GM12801 (cell line): ENCODE measurements around the gene TNFSF13.

ENCODE experiments used
- TF ChIP-seq, protein P1 (sequence below): IDR thresholded peaks from one replicate; pipeline ENCODE4 v1.5.1; 2011; ENCODE audit warnings: control low read depth; ENCODE audit not compliant: insufficient read length; ENCODE audit errors: extremely low read depth

The TNFSF13 gene

DNA sequence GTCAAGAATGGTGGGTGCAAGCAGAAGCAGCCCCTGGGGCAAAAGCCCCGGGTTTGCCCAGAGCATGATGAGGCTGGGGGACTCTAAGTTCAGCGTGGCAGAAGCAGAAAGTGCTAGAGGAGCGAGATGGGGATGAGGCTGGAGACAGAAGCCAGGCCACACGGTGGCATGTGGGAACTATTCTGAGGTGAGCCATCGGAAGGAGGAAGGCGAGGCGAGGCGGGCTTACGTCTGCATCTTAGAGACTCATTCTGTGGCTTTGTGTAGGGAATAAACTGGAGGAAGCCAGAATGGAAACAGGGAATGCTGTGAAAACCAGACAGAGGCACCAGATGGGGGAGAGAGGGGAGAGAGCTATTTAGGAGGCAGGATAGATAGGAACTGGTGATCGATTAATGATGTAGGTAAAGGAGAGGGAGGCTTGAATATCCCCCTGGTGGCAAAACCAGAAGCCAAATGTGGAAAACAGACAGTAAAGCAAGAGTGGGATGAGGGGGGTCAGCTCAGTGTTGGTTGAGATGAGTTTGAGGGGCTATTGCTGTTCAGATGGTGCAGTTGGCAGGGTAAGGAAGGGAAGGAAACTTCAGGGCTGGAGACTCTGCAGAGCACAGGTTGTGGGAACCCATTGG is 3.1 kb upstream of the TNFSF13 start:
- TF ChIP-seq, protein P1, sequence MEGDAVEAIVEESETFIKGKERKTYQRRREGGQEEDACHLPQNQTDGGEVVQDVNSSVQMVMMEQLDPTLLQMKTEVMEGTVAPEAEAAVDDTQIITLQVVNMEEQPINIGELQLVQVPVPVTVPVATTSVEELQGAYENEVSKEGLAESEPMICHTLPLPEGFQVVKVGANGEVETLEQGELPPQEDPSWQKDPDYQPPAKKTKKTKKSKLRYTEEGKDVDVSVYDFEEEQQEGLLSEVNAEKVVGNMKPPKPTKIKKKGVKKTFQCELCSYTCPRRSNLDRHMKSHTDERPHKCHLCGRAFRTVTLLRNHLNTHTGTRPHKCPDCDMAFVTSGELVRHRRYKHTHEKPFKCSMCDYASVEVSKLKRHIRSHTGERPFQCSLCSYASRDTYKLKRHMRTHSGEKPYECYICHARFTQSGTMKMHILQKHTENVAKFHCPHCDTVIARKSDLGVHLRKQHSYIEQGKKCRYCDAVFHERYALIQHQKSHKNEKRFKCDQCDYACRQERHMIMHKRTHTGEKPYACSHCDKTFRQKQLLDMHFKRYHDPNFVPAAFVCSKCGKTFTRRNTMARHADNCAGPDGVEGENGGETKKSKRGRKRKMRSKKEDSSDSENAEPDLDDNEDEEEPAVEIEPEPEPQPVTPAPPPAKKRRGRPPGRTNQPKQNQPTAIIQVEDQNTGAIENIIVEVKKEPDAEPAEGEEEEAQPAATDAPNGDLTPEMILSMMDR = no peak

DNA sequence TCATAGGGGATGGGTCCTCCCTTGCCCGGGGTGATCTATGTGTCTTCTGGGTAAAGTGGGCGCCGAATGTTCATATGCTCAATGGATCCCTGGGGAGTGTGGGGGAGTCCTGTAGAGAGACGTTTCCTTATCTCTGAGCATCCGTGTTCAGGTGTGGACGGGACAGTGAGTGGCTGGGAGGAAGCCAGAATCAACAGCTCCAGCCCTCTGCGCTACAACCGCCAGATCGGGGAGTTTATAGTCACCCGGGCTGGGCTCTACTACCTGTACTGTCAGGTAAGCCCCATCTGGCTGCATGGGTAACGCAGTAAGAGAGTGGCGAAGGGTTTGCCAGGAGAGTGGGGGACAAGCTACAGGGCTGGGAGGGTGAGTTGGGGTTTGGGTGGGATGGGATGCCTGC is 1.9 kb upstream of the TNFSF13 start:
- TF ChIP-seq, protein P1 = no peak

DNA sequence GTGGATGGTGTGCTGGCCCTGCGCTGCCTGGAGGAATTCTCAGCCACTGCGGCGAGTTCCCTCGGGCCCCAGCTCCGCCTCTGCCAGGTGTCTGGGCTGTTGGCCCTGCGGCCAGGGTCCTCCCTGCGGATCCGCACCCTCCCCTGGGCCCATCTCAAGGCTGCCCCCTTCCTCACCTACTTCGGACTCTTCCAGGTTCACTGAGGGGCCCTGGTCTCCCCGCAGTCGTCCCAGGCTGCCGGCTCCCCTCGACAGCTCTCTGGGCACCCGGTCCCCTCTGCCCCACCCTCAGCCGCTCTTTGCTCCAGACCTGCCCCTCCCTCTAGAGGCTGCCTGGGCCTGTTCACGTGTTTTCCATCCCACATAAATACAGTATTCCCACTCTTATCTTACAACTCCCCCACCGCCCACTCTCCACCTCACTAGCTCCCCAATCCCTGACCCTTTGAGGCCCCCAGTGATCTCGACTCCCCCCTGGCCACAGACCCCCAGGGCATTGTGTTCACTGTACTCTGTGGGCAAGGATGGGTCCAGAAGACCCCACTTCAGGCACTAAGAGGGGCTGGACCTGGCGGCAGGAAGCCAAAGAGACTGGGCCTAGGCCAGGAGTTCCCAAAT is 1.3 kb upstream of the TNFSF13 start:
- TF ChIP-seq, protein P1 = no peak

DNA sequence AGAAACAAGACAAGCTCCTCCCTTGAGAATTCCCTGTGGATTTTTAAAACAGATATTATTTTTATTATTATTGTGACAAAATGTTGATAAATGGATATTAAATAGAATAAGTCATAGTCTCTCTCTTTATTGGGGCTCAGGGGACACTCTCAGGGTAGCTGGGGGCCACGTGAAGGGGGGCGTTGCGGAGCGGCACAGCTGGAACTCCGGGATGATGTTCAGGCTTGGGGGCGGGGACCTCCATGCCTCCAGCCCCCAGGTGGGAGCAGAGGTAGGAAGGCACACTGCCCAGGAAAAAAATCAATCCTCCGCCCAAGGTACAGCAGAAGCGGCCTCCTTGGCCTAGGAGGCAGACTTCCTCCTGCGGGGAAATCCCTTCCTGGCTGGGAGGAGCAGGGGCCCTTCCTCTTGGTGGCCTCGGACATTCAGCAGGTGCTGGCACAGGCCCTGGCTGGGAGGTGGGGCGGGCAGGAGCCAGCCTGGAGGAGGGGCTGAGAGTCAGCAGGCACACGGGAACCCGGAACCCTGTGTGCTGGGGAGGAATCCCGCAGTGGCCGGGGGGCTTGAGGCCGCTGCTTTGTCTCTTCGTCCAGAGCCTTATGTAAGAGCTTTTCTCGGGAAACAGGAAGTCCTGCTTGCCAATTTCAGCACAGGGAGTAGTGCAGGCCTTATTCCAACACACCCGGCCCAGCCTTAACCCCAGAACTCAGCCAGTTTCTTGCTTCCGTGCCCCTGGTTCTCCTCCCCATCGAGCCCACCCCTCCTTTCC is 591 bp upstream of the TNFSF13 start:
- TF ChIP-seq, protein P1 = no peak

DNA sequence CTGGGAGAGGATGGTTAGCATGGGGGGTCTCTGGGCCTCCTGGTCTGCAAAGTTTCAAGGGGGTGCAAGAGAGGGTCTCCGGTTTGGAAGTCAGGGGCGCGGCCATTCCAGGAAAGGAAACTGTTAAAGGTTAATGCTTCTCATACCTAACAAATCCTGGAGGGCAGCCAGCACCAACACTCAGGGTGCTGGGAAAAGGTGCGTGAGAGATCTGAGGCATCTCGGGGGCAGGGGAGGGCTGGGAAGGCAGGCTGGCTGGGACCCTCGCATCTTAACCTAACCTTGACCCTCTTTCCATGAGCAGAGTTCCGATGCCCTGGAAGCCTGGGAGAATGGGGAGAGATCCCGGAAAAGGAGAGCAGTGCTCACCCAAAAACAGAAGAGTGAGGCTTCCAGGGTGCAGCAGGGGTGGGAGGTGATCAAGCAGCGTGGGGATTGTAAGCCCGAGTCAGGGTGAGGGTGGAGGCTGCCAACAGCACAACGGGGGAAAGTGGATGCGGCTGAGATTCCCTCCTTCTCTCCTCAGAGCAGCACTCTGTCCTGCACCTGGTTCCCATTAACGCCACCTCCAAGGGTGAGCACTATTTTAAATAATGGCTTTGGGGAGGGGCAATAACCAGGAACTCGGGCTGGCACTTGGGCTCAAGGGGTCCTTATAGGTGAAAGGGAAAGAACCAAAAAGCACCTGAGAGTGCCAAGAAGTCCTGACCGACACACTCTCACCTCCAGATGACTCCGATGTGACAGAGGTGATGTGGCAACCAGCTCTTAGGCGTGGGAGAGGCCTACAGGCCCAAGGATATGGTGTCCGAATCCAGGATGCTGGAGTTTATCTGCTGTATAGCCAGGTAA is 996 bp downstream of the TNFSF13 start:
- TF ChIP-seq, protein P1 = no peak

DNA sequence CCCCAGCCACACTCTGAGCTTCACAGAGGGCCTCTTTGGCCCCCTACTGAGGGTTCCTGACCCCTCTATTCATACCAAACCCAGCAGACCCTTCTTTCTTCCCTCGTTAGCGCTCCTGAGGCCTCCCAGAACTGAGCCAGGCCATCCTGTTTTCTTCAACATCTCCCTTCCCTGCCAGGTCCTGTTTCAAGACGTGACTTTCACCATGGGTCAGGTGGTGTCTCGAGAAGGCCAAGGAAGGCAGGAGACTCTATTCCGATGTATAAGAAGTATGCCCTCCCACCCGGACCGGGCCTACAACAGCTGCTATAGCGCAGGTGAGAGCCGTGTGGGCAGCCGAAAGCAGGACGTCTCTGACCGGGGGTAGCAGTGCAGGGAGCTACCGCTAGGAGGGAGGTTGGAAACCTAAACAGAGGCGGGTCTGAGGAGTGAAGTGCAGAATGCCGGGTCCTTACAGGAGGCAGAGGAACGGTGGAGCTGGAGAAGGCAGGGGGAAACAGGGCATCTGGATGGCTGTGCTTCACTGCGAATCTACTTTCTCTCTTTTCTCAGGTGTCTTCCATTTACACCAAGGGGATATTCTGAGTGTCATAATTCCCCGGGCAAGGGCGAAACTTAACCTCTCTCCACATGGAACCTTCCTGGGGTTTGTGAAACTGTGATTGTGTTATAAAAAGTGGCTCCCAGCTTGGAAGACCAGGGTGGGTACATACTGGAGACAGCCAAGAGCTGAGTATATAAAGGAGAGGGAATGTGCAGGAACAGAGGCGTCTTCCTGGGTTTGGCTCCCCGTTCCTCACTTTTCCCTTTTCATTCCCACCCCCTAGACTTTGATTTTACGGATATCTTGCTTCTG is 1.9 kb downstream of the TNFSF13 start:
- TF ChIP-seq, protein P1 = no peak
